Neural cell (in vitro differentiated cells): ENCODE measurements around the gene KBTBD13. TPM values are rescaled to one million over a fixed set of nuclear protein-coding genes. Genes with fewer than 3 reads are reported as not detected.

ENCODE experiments used
- H2AFZ ChIP-seq: fragments of 200-600, 300-800 bp; sonication (generic), shearing (Covaris generic); 2 replicates; pipeline ENCODE4 v1.6.0; 2014; ENCODE audit warnings: low read depth, mild to moderate bottlenecking, antibody characterized with exemption, low read length, moderate library complexity
- H3F3A ChIP-seq: fragments of 200-600 bp; shearing (Covaris generic); 2 replicates; pipeline ENCODE4 v1.6.1; 2016; ENCODE audit warnings: mild to moderate bottlenecking, moderate library complexity, mixed read lengths, antibody characterized with exemption, low read length; ENCODE audit not compliant: insufficient read depth, poor library complexity, severe bottlenecking
- H3K27ac ChIP-seq: fragments of 200-600, 300-800 bp; sonication (generic), shearing (Covaris generic); 2 replicates; pipeline ENCODE4 v1.5.1; 2014; ENCODE audit warnings: mild to moderate bottlenecking, low read length, moderate library complexity
- H3K27me3 ChIP-seq: fragments of 300-800, 200-600 bp; sonication (generic), shearing (Covaris generic); 2 replicates; pipeline ENCODE4 v1.6.0; 2014; ENCODE audit warnings: mild to moderate bottlenecking, low read depth, low read length, moderate library complexity; ENCODE audit not compliant: insufficient read depth
- H3K36me3 ChIP-seq: fragments of 300-800, 200-600 bp; sonication (generic), shearing (Covaris generic); 2 replicates; pipeline ENCODE4 v1.5.1; 2014; ENCODE audit warnings: mild to moderate bottlenecking, antibody characterized with exemption, low read length, moderate library complexity; ENCODE audit not compliant: insufficient read depth
- H3K4me2 ChIP-seq: fragments of 300-800, 200-600 bp; sonication (generic), shearing (Covaris generic); 2 replicates; pipeline ENCODE4 v1.6.0; 2014; ENCODE audit warnings: mild to moderate bottlenecking, low read length
- H3K4me3 ChIP-seq: fragments of 300-800, 200-600 bp; sonication (generic), shearing (Covaris generic); 2 replicates; pipeline ENCODE4 v1.5.1; 2014; ENCODE audit warnings: mild to moderate bottlenecking, low read length, moderate library complexity
- H3K79me2 ChIP-seq: fragments of 200-600 bp; shearing (Covaris generic); replicated peaks from 2 replicates; pipeline ENCODE4 v1.6.0; 2014; ENCODE audit warnings: mild to moderate bottlenecking, low read length, moderate library complexity; ENCODE audit not compliant: insufficient read depth
- H3K9ac ChIP-seq: fragments of 300-800, 200-600 bp; sonication (generic), shearing (Covaris generic); 2 replicates; pipeline ENCODE4 v1.6.1; 2016; ENCODE audit warnings: mild to moderate bottlenecking, low read length, mixed read lengths
- H3K9me2 ChIP-seq: fragments of 200-600 bp; shearing (Covaris generic); 2 replicates; pipeline ENCODE4 v1.6.1; 2016; ENCODE audit warnings: mild to moderate bottlenecking, low read length, mixed read lengths; ENCODE audit not compliant: insufficient read depth
- H3K9me3 ChIP-seq: fragments of 200-600, 300-800 bp; sonication (generic), shearing (Covaris generic); 2 replicates; pipeline ENCODE4 v1.6.1; 2016; ENCODE audit warnings: mild to moderate bottlenecking, mixed run types, low read length, moderate library complexity, mixed read lengths
- H4K20me1 ChIP-seq: fragments of 200-600 bp; shearing (Covaris generic); 2 replicates; pipeline ENCODE4 v1.6.1; 2016; ENCODE audit warnings: mild to moderate bottlenecking, mixed run types; ENCODE audit not compliant: insufficient read depth
- CTCF ChIP-seq: fragments of 450-650 bp; IDR thresholded peaks from 2 replicates; pipeline ENCODE4 v1.5.1; 2014; ENCODE audit warnings: antibody characterized with exemption, mild to moderate bottlenecking, moderate library complexity; ENCODE audit not compliant: poor library complexity, severe bottlenecking
- EP300 ChIP-seq: fragments of 450-650 bp; conservative IDR thresholded peaks from 2 replicates; pipeline ENCODE4 v1.6.1; 2014; ENCODE audit warnings: antibody characterized with exemption, mild to moderate bottlenecking, moderate library complexity; ENCODE audit not compliant: poor library complexity, severe bottlenecking
- EZH2 ChIP-seq: fragments of 200-600, 300-800 bp; shearing (Covaris generic), sonication (generic); IDR thresholded peaks from 2 replicates; pipeline ENCODE4 v1.6.1; 2014; ENCODE audit warnings: antibody characterized with exemption, low read length, borderline replicate concordance, mild to moderate bottlenecking; ENCODE audit not compliant: insufficient read depth, poor library complexity, severe bottlenecking
- MXI1 ChIP-seq: fragments of 450-650 bp; conservative IDR thresholded peaks from 2 replicates; pipeline ENCODE4 v1.6.1; 2014; ENCODE audit warnings: antibody characterized with exemption, mild to moderate bottlenecking; ENCODE audit not compliant: poor library complexity, severe bottlenecking
- POLR2AphosphoS5 ChIP-seq: IDR thresholded peaks from 2 replicates; pipeline ENCODE4 v1.6.1; 2012
- RAD21 ChIP-seq: fragments of 450-650 bp; conservative IDR thresholded peaks from 2 replicates; pipeline ENCODE4 v1.6.1; 2014; ENCODE audit warnings: antibody characterized with exemption, mild to moderate bottlenecking, moderate library complexity
- REST ChIP-seq: IDR thresholded peaks from 2 replicates; pipeline ENCODE4 v1.6.1; 2012; ENCODE audit warnings: borderline replicate concordance
- SMC3 ChIP-seq: fragments of 450-650 bp; conservative IDR thresholded peaks from 2 replicates; pipeline ENCODE4 v1.6.1; 2014; ENCODE audit warnings: antibody characterized with exemption, mild to moderate bottlenecking, moderate library complexity; ENCODE audit not compliant: poor library complexity
- TAF1 ChIP-seq: IDR thresholded peaks from 2 replicates; pipeline ENCODE4 v1.6.1; 2012; ENCODE audit warnings: low read depth
- polyA plus RNA-seq: library from polyadenylated mRNA; depleted of rRNA; stranded (reverse); fragments of >200 nt; gene quantifications from 2 replicates; pipeline ENCODE4 v1.2.3, GENCODE V29; 2014

The KBTBD13 gene
- polyA plus RNA-seq, 1 donor from 2014 or later: not detected

- Histone ChIP-seq H3K9me2 (no peaks in the 10 kb centered on the region), H3K36me3 (no peaks in the 10 kb centered on the region), H3K4me2 (no peak overlapping the region), H3K9ac (no peak overlapping the region), H3K79me2 (no peaks in the 10 kb centered on the region), H3K27ac (no peak overlapping the region), H3K27me3 (peaks cover 11% of the 10 kb centered on the region), H4K20me1 (no peaks in the 10 kb centered on the region), H3K9me3 (no peaks in the 10 kb centered on the region), H3K4me3 (no peak overlapping the region), H3F3A (no peaks in the 10 kb centered on the region), H2AFZ (no peak overlapping the region)
- no peak for TF ChIP-seq MXI1
- TF ChIP-seq RAD21: no peak
- TF ChIP-seq CTCF: no peak
- TF ChIP-seq TAF1: no peak
- TF ChIP-seq EZH2: no peak
- TF ChIP-seq POLR2AphosphoS5: no peak
- no peak for TF ChIP-seq EP300
- no peak for TF ChIP-seq SMC3
- TF ChIP-seq REST: no peak
Measured at GRCh38 chr15:65087873-65088642, 11.5 kb downstream of the KBTBD13 start.

GRCh38 chr15:65088643-65089021 lies 12.1 kb downstream of the KBTBD13 start:
- Histone ChIP-seq H3K4me3 (no peak overlapping the region), H3F3A (no peaks in the 10 kb centered on the region), H2AFZ (no peak overlapping the region), H3K79me2 (no peaks in the 10 kb centered on the region), H3K27me3 (peaks cover 11% of the 10 kb centered on the region), H3K4me2 (no peak overlapping the region), H4K20me1 (no peaks in the 10 kb centered on the region), H3K27ac (no peak overlapping the region), H3K9ac (no peak overlapping the region), H3K36me3 (no peaks in the 10 kb centered on the region), H3K9me2 (no peaks in the 10 kb centered on the region), H3K9me3 (no peaks in the 10 kb centered on the region)
- no peak for TF ChIP-seq RAD21
- TF ChIP-seq POLR2AphosphoS5: no peak
- no peak for TF ChIP-seq EP300
- no peak for TF ChIP-seq EZH2
- TF ChIP-seq MXI1: no peak
- TF ChIP-seq CTCF: no peak
